Forelimb muscle (tissue), 1 donor: Measurements from ENCODE around the gene RILP. TPM values are rescaled to one million over a fixed set of nuclear protein-coding genes. Genes with fewer than 3 reads are reported as not detected.

Experiments
- DNase-seq: peaks from one replicate; pipeline ENCODE4 v3.0.0-alpha.2; 2013; ENCODE audit warnings: low read depth
- polyA plus RNA-seq: library from polyadenylated mRNA; unstranded; fragments of 120-200 nt; gene quantifications from one replicate; pipeline ENCODE4 v1.2.1, GENCODE V29; 2013; ENCODE audit not compliant: insufficient read length

The RILP gene
- polyA plus RNA-seq, 1 donor = 2.7 TPM

DNA sequence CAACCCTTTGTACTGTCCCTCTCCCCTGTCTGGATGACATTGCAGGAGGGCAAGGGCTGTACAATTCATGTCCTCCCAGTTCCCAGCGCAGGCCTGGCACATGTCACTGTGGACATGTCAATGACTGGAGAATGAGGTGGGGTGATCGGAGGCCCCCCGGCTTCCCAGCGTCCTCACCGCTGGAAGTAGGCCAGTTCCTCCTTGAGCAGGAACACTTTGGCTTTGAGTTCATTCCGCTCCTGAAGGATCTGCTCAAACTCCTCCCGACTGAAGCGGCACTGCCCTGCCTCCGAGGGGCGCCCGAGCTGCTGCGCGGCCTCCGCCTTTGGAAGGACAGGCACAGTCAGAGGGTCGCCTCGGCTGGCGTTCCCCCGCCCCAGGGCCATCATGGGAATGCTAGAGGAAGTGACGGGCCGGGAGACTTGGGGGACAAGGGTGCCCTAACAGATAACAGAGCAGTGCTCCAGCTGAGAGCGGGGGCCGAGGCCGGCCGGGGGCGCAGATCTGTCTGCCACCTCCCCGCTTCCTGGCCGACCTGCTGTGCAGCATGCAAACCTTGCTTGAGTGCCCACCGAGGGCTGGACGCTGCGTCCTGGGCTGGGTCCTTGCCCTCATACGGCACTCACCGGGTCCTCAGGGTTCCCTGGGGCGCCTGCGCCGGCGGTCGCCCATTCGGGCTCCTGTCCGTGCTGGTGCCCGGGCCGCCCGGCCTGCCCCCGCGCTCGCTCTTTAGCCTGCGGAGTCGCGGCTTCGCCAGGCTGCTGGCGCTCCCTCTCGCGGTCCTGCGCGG, 1.3 kb downstream of the RILP start:
- no peak for DNase-seq

GRCh38 chr17:1647802-1648171, 1.9 kb downstream of the RILP start:
- no peak for DNase-seq

DNA sequence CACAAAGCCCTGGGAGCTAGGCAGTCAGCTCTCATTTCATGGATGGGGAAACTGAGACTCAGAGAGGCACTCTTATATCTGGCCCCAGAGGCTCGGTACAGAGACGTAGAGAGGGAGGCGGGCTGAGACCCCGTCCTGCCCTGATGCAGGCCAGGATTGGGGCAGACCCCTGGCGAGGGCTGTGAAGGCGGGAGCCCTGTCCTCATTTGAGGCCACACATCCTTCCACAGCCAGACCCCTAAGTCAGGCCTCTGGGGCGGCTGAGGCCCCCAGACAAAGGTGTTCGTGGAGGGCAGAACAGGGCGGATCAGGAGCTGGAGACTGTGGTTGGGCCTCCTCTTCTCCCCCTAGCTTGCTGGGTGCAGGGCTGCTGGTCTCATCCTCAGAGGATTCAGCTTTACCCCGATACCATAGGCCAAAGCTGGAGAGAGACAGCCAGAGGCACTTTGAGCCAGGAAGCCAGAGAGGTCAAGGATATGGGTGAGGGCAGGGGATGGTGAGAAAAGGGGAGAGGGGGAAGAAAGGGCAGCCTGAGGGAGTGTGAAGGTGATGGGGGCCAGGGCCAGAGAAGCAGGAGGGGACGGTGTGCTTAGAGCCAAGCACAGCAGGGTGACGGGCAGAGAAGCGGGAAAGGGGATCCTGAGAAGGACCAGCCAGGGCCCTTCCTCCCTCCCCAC, 3.3 kb downstream of the RILP start:
- DNase-seq = no peak

DNA sequence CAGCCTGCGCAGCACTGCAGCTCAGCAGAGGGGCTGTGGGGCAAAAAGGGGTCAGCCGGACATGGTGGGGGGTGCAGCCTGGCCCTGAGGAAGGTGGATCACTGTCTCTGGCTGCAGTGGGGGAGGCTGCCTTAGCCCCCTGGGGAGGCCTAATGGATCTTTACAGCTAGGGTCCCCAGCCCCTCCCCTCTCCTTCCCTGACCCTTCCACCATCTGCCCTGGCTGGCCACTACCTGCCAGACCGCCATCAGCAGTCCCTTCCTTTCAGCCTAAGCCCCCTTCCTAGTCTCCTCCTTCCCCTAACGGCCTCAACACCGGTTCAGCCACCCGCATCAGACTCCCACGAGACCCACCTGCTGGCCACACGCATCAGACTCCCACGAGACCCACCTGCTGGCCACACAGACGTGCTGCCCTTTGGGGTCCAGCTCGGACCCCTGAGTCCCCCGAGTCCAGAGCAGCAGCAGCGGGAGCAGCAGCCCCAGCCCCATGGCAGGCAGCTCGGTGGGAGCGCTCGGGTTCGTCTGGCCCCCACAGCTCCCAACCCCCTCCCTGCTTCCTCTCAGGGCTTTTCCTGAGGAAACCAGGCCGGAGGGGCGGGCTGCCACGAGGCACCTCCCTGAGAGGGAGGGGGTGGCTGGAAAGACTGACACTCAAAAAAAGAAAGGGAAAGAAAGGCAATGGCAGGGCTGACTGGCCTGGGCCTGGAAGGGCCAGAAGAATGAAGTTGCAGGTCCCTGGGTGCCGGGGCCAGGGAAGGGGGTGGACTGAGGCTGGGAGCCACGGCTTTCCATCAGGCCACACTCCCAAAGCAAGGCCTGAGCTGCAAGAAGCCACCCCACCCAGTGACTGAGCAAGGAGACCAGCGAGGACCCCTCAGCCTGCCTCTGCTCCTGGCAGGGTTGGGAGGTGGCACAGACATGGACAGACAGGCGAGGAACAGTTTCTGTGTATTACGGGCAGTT, 4.2 kb downstream of the RILP start, which contains the start of gene SCARF1:
SCARF1 (minus strand) TSS at position 526 of the 965 bp plus-strand sequence; CDS start at position 491, 35 bp downstream.
- no peak for DNase-seq

- no peak for DNase-seq
Observed at GRCh38 chr17:1644493-1645206, 5.0 kb downstream of the RILP start.

DNA sequence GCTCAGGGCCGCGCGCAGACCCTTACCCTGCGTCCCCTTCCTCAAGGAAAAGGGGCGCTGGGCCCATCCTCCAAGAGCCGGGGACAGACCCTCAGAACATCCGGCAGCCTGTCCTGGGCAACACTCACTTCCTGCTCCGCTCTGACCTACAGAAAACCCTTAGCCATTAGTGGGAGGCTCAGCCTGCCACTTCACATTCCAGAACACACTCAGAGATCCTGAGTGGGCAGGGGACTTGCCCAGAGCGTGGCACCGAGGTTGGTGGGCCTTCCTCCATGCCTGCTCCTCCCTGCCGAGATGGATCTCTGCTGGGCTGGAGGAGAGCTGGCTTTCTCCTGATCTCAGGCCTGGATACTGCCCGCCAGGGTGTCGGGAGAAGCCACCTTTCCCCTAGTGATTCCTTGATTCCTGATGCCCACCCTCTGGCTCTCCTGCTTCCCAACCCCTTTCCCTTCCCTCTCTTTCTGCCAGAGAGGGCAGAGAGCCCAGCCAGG, 5.6 kb downstream of the RILP start:
- DNase-seq = no peak

DNA sequence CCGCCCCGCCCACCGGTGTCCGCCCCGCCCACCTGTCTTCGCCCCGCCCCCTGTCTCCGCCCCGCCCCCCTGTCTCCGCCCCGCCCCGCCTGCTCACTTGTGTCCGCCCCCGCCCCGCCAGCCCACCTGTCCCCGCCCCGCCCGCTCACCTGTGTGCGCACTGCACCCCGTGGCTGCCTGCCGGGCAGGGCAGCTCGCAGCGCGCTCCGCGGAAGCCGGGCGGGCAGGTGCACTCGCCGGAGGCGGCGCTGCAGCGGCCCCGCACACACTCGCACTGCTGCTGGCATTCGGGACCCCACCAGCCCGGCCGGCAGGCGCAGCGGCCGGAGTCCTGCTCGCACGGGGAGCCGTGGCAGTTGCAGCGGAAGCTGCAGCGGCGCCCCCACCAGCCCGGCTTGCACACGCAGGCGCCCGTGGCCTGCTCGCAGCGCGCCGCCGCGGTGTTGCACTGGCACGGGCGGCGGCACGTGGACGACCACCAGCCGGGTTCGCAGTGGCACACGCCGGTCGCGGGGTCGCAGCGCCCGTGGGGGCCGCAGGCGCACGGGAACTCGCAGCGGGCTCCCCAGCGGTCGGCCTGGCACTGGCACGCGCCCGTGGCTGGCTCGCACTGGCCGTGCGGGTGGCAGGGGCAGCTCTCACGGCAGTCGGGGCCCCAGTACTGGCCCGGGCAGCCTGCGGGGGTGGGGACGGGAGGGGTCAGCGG, 6.2 kb downstream of the RILP start:
- no peak for DNase-seq

GRCh38 chr17:1641065-1641403, 8.6 kb downstream of the RILP start:
- no peak for DNase-seq

DNA sequence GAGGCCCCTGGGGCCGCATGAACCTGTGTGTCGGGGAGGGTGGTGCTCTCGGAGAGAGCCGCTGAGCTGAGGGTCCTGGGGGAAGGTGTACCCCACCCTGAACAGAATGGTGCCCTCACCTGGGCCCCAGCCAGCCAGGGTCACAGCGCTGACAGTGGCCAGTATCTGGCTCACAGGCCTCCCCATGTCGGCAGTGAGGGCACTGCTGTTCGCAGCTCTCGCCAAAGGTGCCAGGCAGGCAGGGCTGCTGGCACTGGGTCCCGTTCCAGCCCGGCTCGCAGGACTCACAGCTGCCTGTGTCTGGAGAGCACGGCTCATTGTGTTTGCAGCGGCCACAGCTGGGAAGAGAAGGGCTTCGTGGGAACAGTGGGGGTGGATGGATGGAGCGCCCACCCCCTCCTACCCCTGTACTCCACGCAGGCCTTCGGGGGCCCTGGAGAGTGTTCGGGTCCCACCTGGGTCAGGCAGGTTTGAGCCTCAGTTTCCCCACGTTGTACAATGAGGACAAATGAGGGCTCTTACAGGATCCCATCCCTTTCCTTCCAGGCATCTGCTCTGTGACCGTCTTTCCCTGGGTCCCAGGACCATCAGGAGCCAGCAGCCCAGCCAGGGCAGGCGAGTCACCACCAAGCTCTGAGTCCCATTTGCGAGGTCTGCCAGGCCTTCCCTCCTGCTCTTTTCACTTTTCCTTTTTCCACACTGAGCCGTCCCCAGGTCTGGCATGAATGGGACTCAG, 9.2 kb downstream of the RILP start:
- no peak for DNase-seq

- DNase-seq = no peak
Observed at GRCh38 chr17:1639549-1640180, 10.0 kb downstream of the RILP start.

- DNase-seq = no peak
Observed at GRCh38 chr17:1638624-1639300, 10.9 kb downstream of the RILP start.

DNA sequence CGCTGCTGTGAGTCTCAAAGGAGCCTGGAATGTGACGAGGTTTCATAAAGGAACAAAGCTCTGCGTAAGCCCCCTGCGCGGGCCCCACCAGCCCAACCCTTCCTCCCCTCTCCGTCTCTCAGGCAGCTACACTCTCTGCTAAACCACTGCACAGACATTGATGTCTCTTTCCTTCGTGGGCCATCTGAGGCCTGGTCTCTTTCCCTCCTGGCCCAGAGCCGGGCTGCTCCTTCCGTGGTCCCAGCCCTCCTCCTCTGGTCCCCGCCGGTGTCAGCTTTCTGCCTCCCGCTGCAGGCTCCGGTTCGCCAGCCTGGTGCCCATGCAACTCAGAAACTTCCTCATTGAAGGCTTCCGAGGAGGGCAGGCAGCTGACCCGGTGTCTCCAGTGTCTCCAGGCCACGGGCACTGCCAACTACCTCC, 11.5 kb downstream of the RILP start:
- no peak for DNase-seq

GRCh38 chr17:1636732-1637285, 12.9 kb downstream of the RILP start:
- no peak for DNase-seq

GRCh38 chr17:1635675-1636465, 13.8 kb downstream of the RILP start:
- DNase-seq = no peak

DNA sequence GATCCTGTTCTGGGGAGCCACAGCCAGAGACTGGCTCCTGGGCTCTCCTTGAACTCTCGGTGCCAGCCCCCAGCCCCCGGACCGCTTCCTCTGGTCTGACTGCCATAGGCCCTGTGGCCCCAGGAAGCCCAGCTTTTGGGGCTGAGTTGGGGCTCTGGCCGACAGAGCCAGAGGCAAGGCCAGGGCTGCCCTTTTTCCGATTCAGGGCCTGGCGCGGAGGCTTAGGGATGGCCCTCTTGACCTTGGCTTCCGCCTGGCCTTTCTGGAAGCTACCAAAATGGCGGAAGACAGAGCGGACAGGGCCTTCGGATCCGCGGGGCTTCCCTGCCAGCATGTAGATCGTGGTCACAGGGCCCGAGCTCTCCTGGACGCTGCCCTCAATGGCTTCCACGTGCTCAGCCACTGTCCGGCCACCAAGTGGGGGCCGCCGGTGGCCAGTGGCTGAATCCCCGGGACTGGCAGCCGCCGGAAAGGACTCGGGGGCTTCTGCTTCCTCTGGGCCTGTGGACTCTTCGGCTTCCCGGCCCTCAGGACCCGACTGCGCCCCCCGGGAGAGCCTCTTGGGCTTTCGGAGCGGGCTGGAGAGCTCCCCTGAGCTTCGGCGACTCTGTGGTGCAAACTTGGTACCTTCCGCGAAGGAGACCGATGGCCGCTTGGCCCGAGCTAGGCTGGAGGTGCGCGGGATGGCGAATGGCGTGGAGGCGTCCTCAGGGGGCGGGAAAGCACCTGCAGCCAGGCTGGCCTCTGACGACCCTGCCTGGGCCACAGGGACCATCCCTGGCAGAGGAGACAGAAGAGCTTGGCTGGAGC, 14.6 kb downstream of the RILP start:
- no peak for DNase-seq

GRCh38 chr17:1630662-1631061, 19.0 kb downstream of the RILP start:
- no peak for DNase-seq
